ENCODE measurements around the gene SLC8A2. TPM values are rescaled to one million over a fixed set of nuclear protein-coding genes. Genes with fewer than 3 reads are reported as not detected.
"Not testable (repeated sequence)": the region's sequence is repeated elsewhere in the genome, so short reads cannot be mapped to it uniquely, and the experiment has no call there.

SLC8A2 gene
- polyA plus RNA-seq, 1 donor from 2014 or later, result 14.1 TPM

DNA sequence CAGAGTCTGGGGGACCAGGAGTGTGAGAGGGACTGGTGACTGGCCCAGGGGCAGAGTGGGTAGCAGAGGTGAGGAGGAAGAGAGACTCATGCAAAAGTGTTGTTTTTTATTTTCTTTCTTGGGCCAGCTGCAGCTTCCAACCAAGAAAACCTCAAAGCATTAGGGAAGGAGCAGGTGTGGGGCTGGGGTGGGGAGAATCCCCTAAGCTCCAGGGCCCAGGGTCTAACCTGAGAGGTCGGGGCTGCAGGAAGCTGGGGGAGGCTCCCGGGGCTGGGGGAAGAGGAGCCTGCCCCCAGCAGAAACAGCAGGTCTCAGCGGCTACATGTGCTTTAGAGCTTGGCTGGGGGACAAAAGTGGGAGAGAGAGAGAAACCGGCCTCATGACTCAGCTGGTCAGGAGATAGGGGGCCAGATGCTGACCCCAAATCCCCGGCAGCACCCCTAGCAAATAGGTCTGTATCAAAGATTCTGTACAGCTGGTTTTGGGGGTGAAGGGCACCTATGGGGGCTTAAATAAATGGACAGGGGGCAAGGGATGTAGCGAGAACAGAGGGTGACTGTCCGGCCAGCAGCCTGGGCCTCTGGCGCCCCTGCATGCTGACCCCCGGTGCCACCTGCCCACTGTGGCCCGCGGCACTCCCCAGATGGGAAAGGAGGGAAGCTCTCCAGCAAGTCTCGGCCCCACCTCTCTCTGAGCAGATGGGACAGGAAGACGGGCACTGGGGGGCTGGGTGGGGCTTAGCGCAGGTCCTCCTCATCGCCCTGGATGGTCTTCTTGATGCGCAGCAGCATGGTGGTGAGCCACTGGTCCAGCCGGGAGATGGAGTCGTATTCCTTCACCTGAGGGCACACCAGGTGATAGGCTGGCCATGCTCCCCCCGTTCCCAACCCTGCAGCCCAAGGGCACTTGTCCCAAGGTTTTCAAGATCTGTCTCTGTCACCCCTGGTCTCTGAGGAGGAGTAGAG is 16.1 kb upstream of the SLC8A2 start:
- Histone ChIP-seq H3K9me2 (ENCODE audit: insufficient read depth, low read length) (no peaks in the 10 kb centered on the region), H3K36me3 (ENCODE audit: insufficient read depth, low read length) (no peaks in the 10 kb centered on the region), H3K79me2 (replicated peaks; ENCODE audit: insufficient read depth, low read length) (no peaks in the 10 kb centered on the region), H3K27me3 (ENCODE audit: insufficient read depth, low read depth, low read length) (no peaks in the 10 kb centered on the region), H3K9me3 (ENCODE audit: low read length) (no peaks in the 10 kb centered on the region), H3K27ac (ENCODE audit: low read length) (no peak overlapping the region), H4K20me1 (ENCODE audit: insufficient read depth) (no peaks in the 10 kb centered on the region), H3K4me2 (ENCODE audit: low read length) (no peak overlapping the region), H3K9ac (ENCODE audit: low read length) (no peak overlapping the region), H3F3A (ENCODE audit: insufficient read depth, low read length, poor library complexity, severe bottlenecking) (no peaks in the 10 kb centered on the region), H2AFZ (ENCODE audit: low read depth, low read length) (no peak overlapping the region), H3K4me3 (ENCODE audit: low read length) (no peak overlapping the region)
- TF ChIP-seq SMC3 (conservative IDR thresholded peaks at IDR 0.05; ENCODE audit: poor library complexity) (no peak), EZH2 (IDR thresholded peaks at IDR 0.05; ENCODE audit: borderline replicate concordance, insufficient read depth, low read length, poor library complexity, severe bottlenecking) (no peak), POLR2AphosphoS5 (IDR thresholded peaks at IDR 0.05) (no peak), TAF1 (IDR thresholded peaks at IDR 0.05; ENCODE audit: low read depth) (no peak), RAD21 (conservative IDR thresholded peaks at IDR 0.05) (no peak), EP300 (conservative IDR thresholded peaks at IDR 0.05; ENCODE audit: poor library complexity, severe bottlenecking) (no peak)
- TF ChIP-seq, protein P1, sequence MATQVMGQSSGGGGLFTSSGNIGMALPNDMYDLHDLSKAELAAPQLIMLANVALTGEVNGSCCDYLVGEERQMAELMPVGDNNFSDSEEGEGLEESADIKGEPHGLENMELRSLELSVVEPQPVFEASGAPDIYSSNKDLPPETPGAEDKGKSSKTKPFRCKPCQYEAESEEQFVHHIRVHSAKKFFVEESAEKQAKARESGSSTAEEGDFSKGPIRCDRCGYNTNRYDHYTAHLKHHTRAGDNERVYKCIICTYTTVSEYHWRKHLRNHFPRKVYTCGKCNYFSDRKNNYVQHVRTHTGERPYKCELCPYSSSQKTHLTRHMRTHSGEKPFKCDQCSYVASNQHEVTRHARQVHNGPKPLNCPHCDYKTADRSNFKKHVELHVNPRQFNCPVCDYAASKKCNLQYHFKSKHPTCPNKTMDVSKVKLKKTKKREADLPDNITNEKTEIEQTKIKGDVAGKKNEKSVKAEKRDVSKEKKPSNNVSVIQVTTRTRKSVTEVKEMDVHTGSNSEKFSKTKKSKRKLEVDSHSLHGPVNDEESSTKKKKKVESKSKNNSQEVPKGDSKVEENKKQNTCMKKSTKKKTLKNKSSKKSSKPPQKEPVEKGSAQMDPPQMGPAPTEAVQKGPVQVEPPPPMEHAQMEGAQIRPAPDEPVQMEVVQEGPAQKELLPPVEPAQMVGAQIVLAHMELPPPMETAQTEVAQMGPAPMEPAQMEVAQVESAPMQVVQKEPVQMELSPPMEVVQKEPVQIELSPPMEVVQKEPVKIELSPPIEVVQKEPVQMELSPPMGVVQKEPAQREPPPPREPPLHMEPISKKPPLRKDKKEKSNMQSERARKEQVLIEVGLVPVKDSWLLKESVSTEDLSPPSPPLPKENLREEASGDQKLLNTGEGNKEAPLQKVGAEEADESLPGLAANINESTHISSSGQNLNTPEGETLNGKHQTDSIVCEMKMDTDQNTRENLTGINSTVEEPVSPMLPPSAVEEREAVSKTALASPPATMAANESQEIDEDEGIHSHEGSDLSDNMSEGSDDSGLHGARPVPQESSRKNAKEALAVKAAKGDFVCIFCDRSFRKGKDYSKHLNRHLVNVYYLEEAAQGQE (IDR thresholded peaks at IDR 0.05; ENCODE audit: borderline replicate concordance), result no peak
- TF ChIP-seq, protein P2, sequence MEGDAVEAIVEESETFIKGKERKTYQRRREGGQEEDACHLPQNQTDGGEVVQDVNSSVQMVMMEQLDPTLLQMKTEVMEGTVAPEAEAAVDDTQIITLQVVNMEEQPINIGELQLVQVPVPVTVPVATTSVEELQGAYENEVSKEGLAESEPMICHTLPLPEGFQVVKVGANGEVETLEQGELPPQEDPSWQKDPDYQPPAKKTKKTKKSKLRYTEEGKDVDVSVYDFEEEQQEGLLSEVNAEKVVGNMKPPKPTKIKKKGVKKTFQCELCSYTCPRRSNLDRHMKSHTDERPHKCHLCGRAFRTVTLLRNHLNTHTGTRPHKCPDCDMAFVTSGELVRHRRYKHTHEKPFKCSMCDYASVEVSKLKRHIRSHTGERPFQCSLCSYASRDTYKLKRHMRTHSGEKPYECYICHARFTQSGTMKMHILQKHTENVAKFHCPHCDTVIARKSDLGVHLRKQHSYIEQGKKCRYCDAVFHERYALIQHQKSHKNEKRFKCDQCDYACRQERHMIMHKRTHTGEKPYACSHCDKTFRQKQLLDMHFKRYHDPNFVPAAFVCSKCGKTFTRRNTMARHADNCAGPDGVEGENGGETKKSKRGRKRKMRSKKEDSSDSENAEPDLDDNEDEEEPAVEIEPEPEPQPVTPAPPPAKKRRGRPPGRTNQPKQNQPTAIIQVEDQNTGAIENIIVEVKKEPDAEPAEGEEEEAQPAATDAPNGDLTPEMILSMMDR (IDR thresholded peaks at IDR 0.05; ENCODE audit: poor library complexity, severe bottlenecking), result no peak

DNA sequence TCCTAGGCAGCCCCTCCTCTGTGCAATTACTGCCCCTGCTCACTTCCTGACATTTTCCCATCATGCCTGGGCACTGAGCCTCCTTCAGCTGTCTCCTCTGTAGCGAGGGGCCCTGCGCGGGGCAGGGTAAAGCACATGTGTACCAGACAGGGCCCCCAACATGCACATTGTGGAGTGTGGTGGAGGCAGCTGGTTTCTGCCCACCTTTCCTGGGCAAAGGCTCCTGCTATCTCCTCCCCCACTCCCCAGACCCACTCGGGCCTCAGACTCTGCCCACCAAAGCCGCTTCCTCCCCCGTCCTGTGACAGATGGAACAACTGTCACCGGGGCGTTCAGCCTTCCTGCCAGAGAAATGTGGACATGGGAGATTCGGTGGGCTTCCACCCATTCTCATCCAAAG is 15.2 kb upstream of the SLC8A2 start:
- H3K27me3 ChIP-seq (ENCODE audit: insufficient read depth, low read depth, low read length), result no peaks in the 10 kb centered on the region
- H3F3A ChIP-seq (ENCODE audit: insufficient read depth, low read length, poor library complexity, severe bottlenecking), result no peaks in the 10 kb centered on the region
- H4K20me1 ChIP-seq (ENCODE audit: insufficient read depth), result no peaks in the 10 kb centered on the region
- no peaks in the 10 kb centered on the region for H3K9me3 ChIP-seq (ENCODE audit: low read length)
- no peaks in the 10 kb centered on the region for H3K36me3 ChIP-seq (ENCODE audit: insufficient read depth, low read length)
- no peaks in the 10 kb centered on the region for H3K9me2 ChIP-seq (ENCODE audit: insufficient read depth, low read length)
- no peak overlapping the region for H3K4me3 ChIP-seq (ENCODE audit: low read length)
- H3K9ac ChIP-seq (ENCODE audit: low read length), result no peak overlapping the region
- no peak for TF ChIP-seq EZH2 (IDR thresholded peaks at IDR 0.05; ENCODE audit: borderline replicate concordance, insufficient read depth, low read length, poor library complexity, severe bottlenecking)
- no peak for TF ChIP-seq TAF1 (IDR thresholded peaks at IDR 0.05; ENCODE audit: low read depth)
- TF ChIP-seq, protein P1 (IDR thresholded peaks at IDR 0.05; ENCODE audit: borderline replicate concordance), result no peak
- TF ChIP-seq SMC3 (conservative IDR thresholded peaks at IDR 0.05; ENCODE audit: poor library complexity), result no peak
- no peak for TF ChIP-seq MXI1 (conservative IDR thresholded peaks at IDR 0.05; ENCODE audit: poor library complexity, severe bottlenecking)
- no peak for TF ChIP-seq POLR2AphosphoS5 (IDR thresholded peaks at IDR 0.05)
- no peak for TF ChIP-seq RAD21 (conservative IDR thresholded peaks at IDR 0.05)
- no peak overlapping the region for H3K27ac ChIP-seq (ENCODE audit: low read length)
- no peaks in the 10 kb centered on the region for H3K79me2 ChIP-seq (replicated peaks; ENCODE audit: insufficient read depth, low read length)
- no peak overlapping the region for H3K4me2 ChIP-seq (ENCODE audit: low read length)
- H2AFZ ChIP-seq (ENCODE audit: low read depth, low read length), result no peak overlapping the region

DNA sequence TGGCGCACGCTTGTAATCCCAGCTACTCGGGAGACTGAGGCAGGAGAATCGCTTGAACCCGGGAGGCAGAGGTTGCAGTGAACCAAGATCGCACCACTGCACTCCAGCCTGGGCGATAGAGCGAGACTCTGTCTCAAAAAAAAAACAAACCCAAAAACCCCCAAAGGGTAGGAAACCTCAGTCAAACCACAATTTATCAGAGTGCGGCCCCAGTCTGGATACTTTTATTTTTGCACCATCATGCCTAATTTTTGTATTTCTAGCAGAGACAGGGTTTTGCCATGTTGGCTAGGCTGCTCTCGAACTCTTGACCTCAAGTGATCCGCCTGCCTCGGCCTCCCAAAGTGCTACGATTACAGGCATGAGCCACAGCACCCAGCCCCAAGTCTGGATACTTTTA is 14.5 kb upstream of the SLC8A2 start:
- H3K9me2 ChIP-seq (ENCODE audit: insufficient read depth, low read length); H3F3A ChIP-seq (ENCODE audit: insufficient read depth, low read length, poor library complexity, severe bottlenecking); H2AFZ ChIP-seq (ENCODE audit: low read depth, low read length); H3K36me3 ChIP-seq (ENCODE audit: insufficient read depth, low read length); H3K4me2 ChIP-seq (ENCODE audit: low read length); H3K4me3 ChIP-seq (ENCODE audit: low read length); H3K27ac ChIP-seq (ENCODE audit: low read length); H4K20me1 ChIP-seq (ENCODE audit: insufficient read depth); H3K9ac ChIP-seq (ENCODE audit: low read length); H3K79me2 ChIP-seq (replicated peaks; ENCODE audit: insufficient read depth, low read length); H3K27me3 ChIP-seq (ENCODE audit: insufficient read depth, low read depth, low read length); H3K9me3 ChIP-seq (ENCODE audit: low read length): not testable (repeated sequence)
